ENCODE results near the gene ARSD. TPM values are rescaled to one million over a fixed set of nuclear protein-coding genes. Genes with fewer than 3 reads are reported as not detected.
"Not testable (repeated sequence)": the region's sequence is repeated elsewhere in the genome, so short reads cannot be mapped to it uniquely, and the experiment has no call there.

Gene ARSD
- polyA plus RNA-seq, 4 donors, result 49.8 to 56.2 (median 50.7) TPM

- no peak for DNase-seq (ENCODE audit: low read depth in 4 of 4, low spot score in 3 of 4)
Measured at GRCh38 chrX:2894885-2895292, 34.2 kb downstream of the ARSD start.

GRCh38 chrX:2892816-2893215, 36.3 kb downstream of the ARSD start:
- no peak for DNase-seq (ENCODE audit: low read depth in 4 of 4, low spot score in 3 of 4)

- DNase-seq (ENCODE audit: low read depth in 4 of 4, low spot score in 3 of 4), result not testable (repeated sequence)
Measured at GRCh38 chrX:2890536-2891460, 38.3 kb downstream of the ARSD start.

DNA sequence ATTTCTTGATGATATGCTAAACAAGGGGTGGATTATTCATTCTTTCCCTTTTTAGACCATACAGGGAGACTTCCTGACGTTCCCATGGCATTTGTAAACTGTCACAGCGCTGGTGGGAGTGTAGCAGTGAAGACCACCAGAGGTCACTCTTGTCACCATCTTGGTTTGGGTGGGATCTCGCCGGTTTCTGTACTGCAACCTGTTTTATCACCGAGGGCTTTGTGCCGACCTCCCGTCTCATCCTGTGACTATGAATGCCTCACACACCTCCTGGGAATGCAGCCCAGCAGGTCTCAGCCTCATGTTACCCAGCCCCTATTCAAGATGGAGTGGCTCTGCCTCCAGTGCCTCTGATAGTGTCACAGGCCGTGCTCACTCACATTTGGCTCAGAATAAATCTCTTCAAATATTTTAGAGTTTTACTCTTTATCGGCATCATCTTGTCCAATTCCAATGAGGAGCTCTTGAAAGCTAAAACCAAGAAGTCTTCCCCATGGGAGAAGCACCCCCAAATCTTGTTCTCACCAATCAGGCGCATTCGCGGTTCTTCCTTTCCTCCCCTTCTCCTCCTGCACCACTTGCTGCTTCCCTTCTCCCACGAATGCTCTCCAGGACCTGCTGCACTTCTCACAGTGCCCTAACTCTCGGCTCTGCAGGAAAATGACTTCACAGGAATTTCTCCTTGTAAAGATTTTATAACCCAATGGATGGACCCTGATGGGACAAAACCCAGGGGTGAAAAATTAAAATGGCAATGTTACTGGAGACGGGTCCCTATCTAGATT, 39.2 kb downstream of the ARSD start:
- not testable (repeated sequence) for DNase-seq (ENCODE audit: low read depth in 4 of 4, low spot score in 3 of 4)

- DNase-seq (ENCODE audit: low read depth in 4 of 4, low spot score in 3 of 4), result no peak
Measured at GRCh38 chrX:2889045-2889605, 40.0 kb downstream of the ARSD start.

DNA sequence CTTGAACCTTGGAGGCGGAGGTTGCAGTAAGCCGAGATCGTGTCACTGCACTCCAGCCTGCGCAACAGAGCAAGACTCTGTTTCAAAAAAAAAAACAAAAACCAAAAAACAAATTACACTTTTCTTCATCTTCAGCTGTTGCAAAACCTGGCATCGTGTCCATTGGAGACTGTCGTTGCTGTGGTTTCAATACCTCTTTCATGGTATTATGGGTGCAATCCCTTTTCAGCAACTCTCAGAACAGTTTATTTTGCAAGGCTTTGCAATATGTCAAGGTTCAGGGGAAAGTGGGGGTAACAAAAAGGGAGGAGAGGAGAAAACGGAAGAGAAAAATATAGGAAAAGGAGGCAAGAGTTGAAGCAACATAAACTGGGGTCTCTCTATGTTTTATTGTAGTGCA, 40.8 kb downstream of the ARSD start:
- DNase-seq (ENCODE audit: low read depth in 4 of 4, low spot score in 3 of 4), result no peak

GRCh38 chrX:2883770-2884169, 45.4 kb downstream of the ARSD start:
- DNase-seq (ENCODE audit: low read depth in 4 of 4, low spot score in 3 of 4), result no peak

DNA sequence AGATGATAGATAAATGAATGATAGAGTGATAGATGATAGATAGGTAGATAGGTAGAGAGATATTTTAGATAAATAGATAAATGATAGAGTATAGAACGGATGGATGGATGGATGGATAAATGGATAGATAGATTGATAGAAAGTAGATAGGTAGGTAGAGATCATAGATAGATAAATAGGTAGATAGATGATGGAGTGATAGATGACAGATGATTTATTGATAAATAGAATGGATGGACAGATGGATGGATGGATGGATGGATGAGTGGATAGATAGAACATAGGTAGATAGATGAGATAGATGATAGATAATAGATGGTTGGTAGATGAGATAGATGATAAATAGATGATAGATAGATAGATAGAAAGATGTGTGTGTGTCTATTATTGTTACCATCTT, 49.5 kb downstream of the ARSD start:
- DNase-seq (ENCODE audit: low read depth in 4 of 4, low spot score in 3 of 4), result no peak

DNA sequence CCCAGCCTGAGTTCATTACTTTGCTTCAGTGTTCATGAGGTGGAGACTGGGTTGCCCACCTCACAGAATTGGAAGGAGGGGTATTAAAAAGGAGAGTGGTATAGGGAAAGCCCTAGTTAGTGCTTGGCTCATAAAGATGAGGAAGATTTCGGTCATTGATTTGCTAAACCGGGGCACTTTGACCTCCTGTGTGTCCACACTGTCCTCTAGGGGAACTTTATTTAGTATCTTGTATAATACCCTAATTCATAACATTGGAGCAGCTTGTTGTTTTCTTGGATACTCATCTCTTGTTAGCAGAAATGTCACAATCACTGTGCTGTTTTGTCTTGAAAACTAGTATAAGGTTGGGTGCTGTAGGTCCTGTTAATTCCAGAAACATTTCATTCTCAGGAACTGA, 50.6 kb downstream of the ARSD start:
- no peak for DNase-seq (ENCODE audit: low read depth in 4 of 4, low spot score in 3 of 4)

- DNase-seq (ENCODE audit: low read depth in 4 of 4, low spot score in 3 of 4), result no peak
Measured at GRCh38 chrX:2875798-2876399, 53.2 kb downstream of the ARSD start.

DNA sequence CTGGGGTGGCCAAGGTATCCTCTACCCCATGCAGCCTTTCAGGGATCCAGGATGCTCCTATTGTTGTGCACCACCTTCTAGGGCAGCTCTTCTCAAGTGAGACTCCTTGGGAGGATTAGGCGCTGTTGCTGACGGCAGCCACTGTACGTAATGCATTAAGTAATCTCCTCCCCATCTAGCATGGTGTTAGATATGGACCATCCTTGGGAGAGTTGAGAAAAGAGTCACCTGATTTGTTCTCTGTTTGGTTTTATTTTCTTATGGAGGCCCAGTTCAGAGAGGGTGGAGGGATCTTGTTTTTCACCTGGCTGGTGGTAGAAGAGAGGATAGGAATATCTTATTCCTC, 54.0 kb downstream of the ARSD start:
- DNase-seq (ENCODE audit: low read depth in 4 of 4, low spot score in 3 of 4), result no peak

DNA sequence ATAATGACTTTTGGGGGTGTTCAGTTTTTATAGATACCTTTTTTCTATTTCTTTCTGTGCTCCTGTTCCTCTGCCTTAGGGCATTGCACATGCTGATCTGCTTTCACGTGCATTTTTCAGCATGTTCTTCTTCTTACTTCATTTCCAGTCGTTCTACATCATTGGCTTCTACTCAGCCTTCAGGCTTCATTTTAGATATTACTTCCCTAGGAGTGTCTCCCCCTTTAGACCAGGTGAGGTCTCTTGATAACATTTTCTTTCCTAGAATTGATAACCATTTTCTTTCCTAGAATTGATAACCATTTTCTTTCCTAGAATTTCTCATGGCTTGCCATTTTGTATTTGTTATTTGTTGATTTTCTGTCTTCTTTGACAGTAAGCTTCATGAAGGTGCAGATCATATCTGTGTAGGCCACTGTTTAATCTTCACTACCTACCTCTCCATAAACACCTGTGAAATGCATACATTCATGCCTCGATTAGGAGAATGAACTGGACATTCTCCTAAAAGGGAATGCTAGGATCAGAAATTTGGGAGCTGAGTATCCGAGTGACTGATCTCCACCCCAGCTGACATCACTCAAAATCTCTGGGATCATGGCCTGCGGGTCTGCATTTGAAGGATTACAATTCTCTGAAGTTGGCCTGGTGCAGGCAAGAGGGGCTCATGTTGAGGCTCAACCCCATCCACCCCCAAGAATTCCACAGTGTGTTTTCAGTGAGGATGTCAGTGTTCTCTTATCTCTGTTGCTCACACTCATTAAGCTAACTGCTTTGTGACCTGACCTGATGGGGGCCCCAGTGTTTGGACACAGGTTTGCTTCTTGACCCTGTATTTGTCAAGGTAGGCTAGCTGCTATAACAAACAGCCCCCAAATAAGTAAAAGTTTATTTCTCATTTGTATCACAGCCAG, 54.7 kb downstream of the ARSD start:
- DNase-seq (ENCODE audit: low read depth in 4 of 4, low spot score in 3 of 4), result no peak

- DNase-seq (ENCODE audit: low read depth in 4 of 4, low spot score in 3 of 4), result no peak
Measured at GRCh38 chrX:2872671-2873277, 56.4 kb downstream of the ARSD start.

DNA sequence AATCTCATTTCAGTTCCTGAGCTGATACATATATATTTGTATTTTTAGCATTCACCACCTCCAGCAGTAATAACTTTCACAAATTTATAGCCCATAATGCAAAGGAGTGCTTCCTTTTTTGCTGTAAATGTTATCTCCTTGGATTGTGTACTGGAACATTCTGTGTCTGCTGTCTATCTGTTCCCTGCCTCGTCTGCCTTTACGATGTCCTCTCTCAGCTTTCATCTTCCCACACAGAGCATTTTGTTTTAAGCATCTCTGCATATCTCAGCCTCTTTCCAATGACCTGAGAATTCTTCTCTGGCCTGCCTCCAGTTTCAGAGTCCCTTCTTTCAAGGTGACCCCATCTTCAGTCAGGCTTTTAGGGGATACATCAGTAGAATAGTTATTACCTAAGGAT, 57.3 kb downstream of the ARSD start:
- DNase-seq (ENCODE audit: low read depth in 4 of 4, low spot score in 3 of 4), result no peak

DNA sequence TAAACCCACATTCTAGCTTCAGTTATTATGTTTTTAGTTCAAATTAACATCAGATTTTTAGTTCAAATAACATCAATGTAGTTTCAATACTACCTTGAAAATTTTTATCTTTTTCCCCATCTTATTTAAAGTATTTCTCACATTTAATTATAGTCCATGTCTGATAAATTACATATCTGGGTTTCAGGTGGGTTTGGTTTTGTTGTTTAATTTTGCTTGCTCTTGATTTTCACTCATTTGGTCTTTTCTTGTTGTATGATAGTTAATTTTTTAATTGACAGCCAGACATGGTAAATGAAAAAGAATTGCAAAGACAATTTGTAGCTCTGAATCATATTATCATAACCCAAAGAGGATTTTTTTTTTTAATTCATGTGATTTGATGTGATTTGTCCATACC, 58.5 kb downstream of the ARSD start:
- no peak for DNase-seq (ENCODE audit: low read depth in 4 of 4, low spot score in 3 of 4)

DNA sequence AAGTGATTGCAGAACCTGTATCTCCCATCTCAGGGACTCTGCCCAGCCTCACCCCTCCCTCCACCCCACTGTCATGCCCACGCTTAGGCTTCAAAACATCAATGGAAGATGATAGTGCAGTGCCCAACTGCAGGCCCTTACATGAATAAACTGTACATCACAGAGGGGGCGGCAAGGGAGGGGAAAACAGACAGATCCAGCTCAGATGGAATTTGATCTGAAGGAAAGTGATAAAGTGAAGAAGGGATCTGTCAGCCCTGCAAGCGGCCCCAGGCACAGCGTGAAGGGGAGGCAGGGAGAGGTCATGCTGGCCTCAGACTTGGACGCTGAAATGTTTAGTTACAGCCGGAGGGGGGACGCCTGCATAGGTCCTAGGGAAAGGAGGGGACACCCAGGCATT, 61.9 kb downstream of the ARSD start:
- DNase-seq (ENCODE audit: low read depth in 4 of 4, low spot score in 3 of 4), result no peak

DNA sequence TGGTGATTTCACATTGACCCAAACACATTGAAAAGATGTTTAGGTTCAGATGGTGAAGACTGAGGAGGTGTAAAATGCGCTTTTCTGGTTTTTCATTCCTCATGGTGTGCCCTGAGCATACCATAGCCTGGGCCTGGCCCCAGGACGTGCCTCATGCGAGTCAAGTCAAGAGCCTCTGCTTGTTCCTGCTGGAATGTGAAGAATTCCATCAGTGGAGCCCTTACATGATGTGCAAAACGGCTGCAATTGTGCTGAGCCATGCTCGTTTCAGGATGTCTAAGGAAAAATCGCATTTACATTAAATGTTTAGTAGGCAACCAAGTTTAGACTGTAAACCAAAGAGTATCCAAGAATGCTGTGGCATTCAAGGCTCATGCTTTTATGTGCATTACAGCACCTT, 65.5 kb downstream of the ARSD start:
- DNase-seq (ENCODE audit: low read depth in 4 of 4, low spot score in 3 of 4), result no peak

DNA sequence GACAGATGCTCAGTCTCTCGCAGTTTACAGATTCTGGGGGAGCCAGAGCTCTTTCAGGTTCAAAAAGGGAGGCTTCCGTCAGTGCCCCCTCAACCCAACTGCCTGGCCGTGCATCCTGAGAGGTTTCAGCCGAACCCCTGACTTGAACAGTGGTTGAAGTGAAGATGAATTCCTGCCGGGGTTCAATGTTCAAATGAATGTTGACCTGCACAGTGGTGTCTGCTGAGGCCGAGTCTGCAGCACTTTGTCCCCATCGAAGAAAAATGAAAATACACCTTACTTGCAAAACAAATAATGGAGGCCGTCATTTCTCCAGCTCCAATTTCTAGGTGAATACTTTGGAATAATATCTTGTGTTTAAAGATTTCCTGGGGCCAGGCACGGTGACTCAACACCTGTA, 66.7 kb downstream of the ARSD start:
- no peak for DNase-seq (ENCODE audit: low read depth in 4 of 4, low spot score in 3 of 4)

- no peak for DNase-seq (ENCODE audit: low read depth in 4 of 4, low spot score in 3 of 4)
Measured at GRCh38 chrX:2859197-2859797, 69.8 kb downstream of the ARSD start.

Data from right renal pelvis (tissue), 4 donors.